ENCODE results near the gene SLC7A14. TPM values are rescaled to one million over a fixed set of nuclear protein-coding genes. Genes with fewer than 3 reads are reported as not detected.

SLC7A14 gene
- total and polyA plus RNA-seq, 2 donors (not counting 1 experiment from before 2014, with no cell fraction given) = not detected

DNA sequence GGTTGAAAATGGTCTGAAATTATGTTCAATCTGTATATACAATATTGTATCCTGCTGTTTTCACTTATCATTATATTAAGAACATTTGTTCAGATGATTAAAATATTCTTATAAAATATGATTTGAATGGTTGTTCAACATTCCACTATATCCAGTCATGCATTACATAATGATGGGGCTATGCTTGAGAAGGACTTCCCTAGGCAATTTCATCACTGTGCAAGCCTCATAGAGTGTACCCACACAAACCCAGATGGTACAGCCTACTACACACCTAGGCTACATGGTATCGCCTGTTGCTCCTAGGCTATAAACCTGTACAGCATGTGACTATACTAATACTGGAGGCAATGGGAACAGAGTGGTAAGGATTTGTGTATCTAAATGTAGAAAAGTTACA, 30.5 kb downstream of the SLC7A14 start:
- Histone ChIP-seq H3K79me2 (ENCODE audit: control insufficient read depth, insufficient read depth, low read length) (no peaks in the 10 kb centered on the region), H3K4me3 (ENCODE audit: control extremely low read depth in 1 of 5, extremely low read depth in 1 of 5, insufficient read depth in 1 of 5, low read depth in 2 of 5, low read length in 4 of 5) (no peak overlapping the region), H3K27ac (ENCODE audit: low read length in 2 of 2) (no peak overlapping the region), H3K36me3 (replicated peaks in 1 of 2; ENCODE audit: control extremely low read depth in 1 of 2, control insufficient read depth in 1 of 2, extremely low read depth in 1 of 2, insufficient read depth in 2 of 2, low read length in 1 of 2) (no peaks in the 10 kb centered on the region), H3K27me3 (replicated peaks in 1 of 4; ENCODE audit: control extremely low read depth in 1 of 4, control insufficient read depth in 3 of 4, insufficient read depth in 4 of 4, low read length in 3 of 4) (peaks cover 0 to 7% (median 0%) of the 10 kb centered on the region in 4 experiments), H3K4me1 (ENCODE audit: control insufficient read depth in 2 of 2, insufficient read depth in 2 of 2, low read length in 2 of 2) (no peaks in the 10 kb centered on the region), H4K20me1 (ENCODE audit: control insufficient read depth, insufficient read depth, low read length, poor library complexity, severe bottlenecking) (no peaks in the 10 kb centered on the region), H3K9me3 (ENCODE audit: control extremely low read depth in 1 of 3, control insufficient read depth in 2 of 3, insufficient read depth in 1 of 3, low read length in 2 of 3) (no peaks in the 10 kb centered on the region), H3K4me2 (replicated peaks; ENCODE audit: low read depth, low read length, poor library complexity, severe bottlenecking) (no peak overlapping the region), H2AFZ (ENCODE audit: insufficient read depth, low read depth, low read length, poor library complexity, severe bottlenecking) (no peak overlapping the region), H3K9ac (ENCODE audit: low read length) (no peak overlapping the region)
- ATAC-seq (ENCODE audit: low read depth) (no peak), DNase-seq (no peak)
- Mint-ChIP-seq H3K27ac (no peak overlapping the region), H3K9me3 (ENCODE audit: insufficient read depth) (no peaks in the 10 kb centered on the region), H3K4me1 (no peaks in the 10 kb centered on the region), H3K4me3 (no peak overlapping the region), H3K27me3 (peaks cover 35% of the 10 kb centered on the region)
- ChIA-PET CTCF (no interaction called here), POLR2A (no interaction called here)
- TF ChIP-seq, protein P1, sequence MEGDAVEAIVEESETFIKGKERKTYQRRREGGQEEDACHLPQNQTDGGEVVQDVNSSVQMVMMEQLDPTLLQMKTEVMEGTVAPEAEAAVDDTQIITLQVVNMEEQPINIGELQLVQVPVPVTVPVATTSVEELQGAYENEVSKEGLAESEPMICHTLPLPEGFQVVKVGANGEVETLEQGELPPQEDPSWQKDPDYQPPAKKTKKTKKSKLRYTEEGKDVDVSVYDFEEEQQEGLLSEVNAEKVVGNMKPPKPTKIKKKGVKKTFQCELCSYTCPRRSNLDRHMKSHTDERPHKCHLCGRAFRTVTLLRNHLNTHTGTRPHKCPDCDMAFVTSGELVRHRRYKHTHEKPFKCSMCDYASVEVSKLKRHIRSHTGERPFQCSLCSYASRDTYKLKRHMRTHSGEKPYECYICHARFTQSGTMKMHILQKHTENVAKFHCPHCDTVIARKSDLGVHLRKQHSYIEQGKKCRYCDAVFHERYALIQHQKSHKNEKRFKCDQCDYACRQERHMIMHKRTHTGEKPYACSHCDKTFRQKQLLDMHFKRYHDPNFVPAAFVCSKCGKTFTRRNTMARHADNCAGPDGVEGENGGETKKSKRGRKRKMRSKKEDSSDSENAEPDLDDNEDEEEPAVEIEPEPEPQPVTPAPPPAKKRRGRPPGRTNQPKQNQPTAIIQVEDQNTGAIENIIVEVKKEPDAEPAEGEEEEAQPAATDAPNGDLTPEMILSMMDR (IDR thresholded peaks at IDR 0.05) = no peak
- TF ChIP-seq EZH2 (IDR thresholded peaks at IDR 0.05; ENCODE audit: borderline replicate concordance, insufficient read depth, low read depth, low read length, poor library complexity, severe bottlenecking) = no peak
- intact Hi-C loops (cut with micrococcal nuclease) = no loop called here
- WGBS (ENCODE audit: insufficient coverage) = no CpG with 5 or more reads among the region's 1 CpG

DNA sequence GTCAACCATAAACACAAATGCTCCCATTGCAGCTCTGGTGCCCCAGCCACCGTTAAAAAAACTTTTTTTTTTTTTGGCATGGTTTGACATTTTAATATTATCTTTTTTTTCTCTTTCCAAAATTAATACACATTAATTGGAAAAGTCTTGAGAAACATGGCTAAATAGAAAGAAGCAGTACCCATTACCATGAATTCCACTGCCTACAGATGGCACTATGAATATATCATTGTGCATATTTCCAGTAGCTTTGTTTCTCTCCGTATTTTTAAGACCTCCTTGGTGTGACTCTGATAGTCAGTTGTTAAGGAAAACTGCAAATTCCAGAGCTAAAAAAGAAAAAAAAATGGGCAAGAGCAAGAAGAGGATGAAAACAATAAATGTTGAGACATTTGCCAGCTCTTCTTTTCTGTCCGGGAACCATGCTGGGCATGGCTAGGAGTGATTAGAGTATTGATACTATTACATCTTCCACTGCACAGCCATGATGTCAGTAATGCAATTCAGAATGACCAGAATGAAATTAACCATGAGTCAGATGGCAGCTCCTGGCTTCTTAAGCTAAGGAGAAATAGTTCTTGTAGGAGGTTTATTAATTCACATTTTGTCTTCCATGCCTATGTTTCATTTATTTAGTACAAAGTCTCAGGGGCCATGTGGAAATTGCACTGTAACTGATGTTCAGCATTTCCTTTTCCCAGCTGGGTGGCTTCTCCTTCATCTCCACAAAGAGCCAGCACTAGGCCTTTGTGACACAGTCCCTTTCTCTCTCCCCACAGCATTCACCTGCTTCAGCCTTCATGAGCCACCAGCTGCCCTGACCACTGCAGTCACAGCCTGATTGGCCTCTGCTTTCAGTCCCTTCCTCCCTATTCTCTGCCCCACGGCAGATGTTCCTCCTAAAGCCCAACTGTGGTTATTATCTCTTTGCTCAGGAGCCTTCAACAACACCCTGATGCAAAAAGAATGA, 31.8 kb downstream of the SLC7A14 start:
- POLR2A ChIA-PET = no interaction called here
- WGBS (ENCODE audit: insufficient coverage) = 57% methylated on average over 1 of the region's 4 CpGs
- intact Hi-C loops (cut with micrococcal nuclease) = no loop called here

More for the DNA sequence above, 31.8 kb downstream of the SLC7A14 start:
- Mint-ChIP-seq H3K9me3 (ENCODE audit: insufficient read depth) (no peaks in the 10 kb centered on the region), H3K4me3 (no peak overlapping the region), H3K27me3 (peaks cover 38% of the 10 kb centered on the region), H3K4me1 (no peaks in the 10 kb centered on the region), H3K27ac (no peak overlapping the region)
- Histone ChIP-seq H3K27me3 (replicated peaks in 1 of 4; ENCODE audit: control extremely low read depth in 1 of 4, control insufficient read depth in 3 of 4, insufficient read depth in 4 of 4, low read length in 3 of 4) (peaks cover 0 to 7% (median 0%) of the 10 kb centered on the region in 4 experiments), H3K9me3 (ENCODE audit: control extremely low read depth in 1 of 3, control insufficient read depth in 2 of 3, insufficient read depth in 1 of 3, low read length in 2 of 3) (no peaks in the 10 kb centered on the region), H3K36me3 (replicated peaks in 1 of 2; ENCODE audit: control extremely low read depth in 1 of 2, control insufficient read depth in 1 of 2, extremely low read depth in 1 of 2, insufficient read depth in 2 of 2, low read length in 1 of 2) (no peaks in the 10 kb centered on the region), H3K4me3 (ENCODE audit: control extremely low read depth in 1 of 5, extremely low read depth in 1 of 5, insufficient read depth in 1 of 5, low read depth in 2 of 5, low read length in 4 of 5) (no peak overlapping the region), H4K20me1 (ENCODE audit: control insufficient read depth, insufficient read depth, low read length, poor library complexity, severe bottlenecking) (no peaks in the 10 kb centered on the region), H3K4me2 (replicated peaks; ENCODE audit: low read depth, low read length, poor library complexity, severe bottlenecking) (no peak overlapping the region), H3K79me2 (ENCODE audit: control insufficient read depth, insufficient read depth, low read length) (no peaks in the 10 kb centered on the region), H3K9ac (ENCODE audit: low read length) (no peak overlapping the region), H3K4me1 (ENCODE audit: control insufficient read depth in 2 of 2, insufficient read depth in 2 of 2, low read length in 2 of 2) (no peaks in the 10 kb centered on the region), H3K27ac (ENCODE audit: low read length in 2 of 2) (no peak overlapping the region), H2AFZ (ENCODE audit: insufficient read depth, low read depth, low read length, poor library complexity, severe bottlenecking) (no peak overlapping the region)
- no peak for TF ChIP-seq EZH2 (IDR thresholded peaks at IDR 0.05; ENCODE audit: borderline replicate concordance, insufficient read depth, low read depth, low read length, poor library complexity, severe bottlenecking)
- TF ChIP-seq, protein P1 (IDR thresholded peaks at IDR 0.05) = no peak
- no peak for DNase-seq
- CTCF ChIA-PET = no interaction called here
- no peak for ATAC-seq (ENCODE audit: low read depth)
